Neural crest cell (in vitro differentiated cells): Measurements from ENCODE around the gene PRKAG2. TPM values are rescaled to one million over a fixed set of nuclear protein-coding genes. Genes with fewer than 3 reads are reported as not detected.
A peak's percentile ranks its signal among the peaks of the same experiment; 100 is the strongest.

ENCODE experiments used
- DNase-seq: peaks from one replicate; pipeline ENCODE4 v3.0.0; 2021; ENCODE audit warnings: low read depth, mixed read lengths, low spot score
- H3K27ac Mint-ChIP-seq: one replicate; pipeline ENCODE4 v1.8.0; 2021; ENCODE audit warnings: mild to moderate bottlenecking, mixed read lengths; ENCODE audit not compliant: unreplicated experiment
- H3K27me3 Mint-ChIP-seq: 2 replicates; pipeline ENCODE4 v1.8.0; 2021; ENCODE audit warnings: low read depth, mild to moderate bottlenecking, mixed read lengths
- H3K36me3 Mint-ChIP-seq: 2 replicates; pipeline ENCODE4 v1.8.0; 2021; ENCODE audit warnings: low read depth, mild to moderate bottlenecking, mixed read lengths
- H3K4me1 Mint-ChIP-seq: 2 replicates; pipeline ENCODE4 v1.8.0; 2021; ENCODE audit warnings: mixed read lengths
- H3K4me3 Mint-ChIP-seq: one replicate; pipeline ENCODE4 v1.8.0; 2021; ENCODE audit warnings: mild to moderate bottlenecking, mixed read lengths
- H3K9me3 Mint-ChIP-seq: 2 replicates; pipeline ENCODE4 v1.8.0; 2021; ENCODE audit warnings: mixed read lengths
- total RNA-seq: library from RNA; stranded (reverse); gene quantifications from 2 replicates; pipeline ENCODE4 v1.2.1, GENCODE V29; 2021
- TF ChIP-seq, protein P1 (sequence below): fragments of 200-600 bp; sonication (generic); conservative IDR thresholded peaks from 2 replicates; pipeline ENCODE4 v1.5.0; 2021; ENCODE audit warnings: antibody characterized with exemption, mild to moderate bottlenecking

Gene PRKAG2
- total RNA-seq, 1 donor from 2014 or later = 12.5 TPM

DNA sequence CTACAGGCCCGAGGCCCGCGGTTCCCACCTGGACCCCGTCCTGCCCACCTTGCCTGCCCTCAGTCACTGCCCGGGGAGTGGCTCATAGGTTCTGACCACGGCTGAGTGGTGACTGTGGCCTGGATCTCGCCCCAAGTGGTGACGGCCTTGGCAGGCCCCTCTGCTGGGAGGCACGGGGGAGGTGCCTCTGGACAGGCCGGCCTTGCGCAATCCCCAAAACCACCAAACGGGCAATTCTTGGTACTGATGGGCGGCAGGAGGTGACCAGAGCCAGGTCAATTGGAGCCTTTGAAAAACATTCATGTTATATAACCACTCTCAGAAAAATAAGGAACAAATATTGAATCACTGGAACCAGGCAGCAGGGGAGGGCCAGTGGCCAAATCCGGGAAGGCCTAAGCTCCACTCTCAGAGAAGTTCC lies 83.4 kb downstream of the PRKAG2 start:
- Mint-ChIP-seq H3K4me3 (no peak overlapping the region), H3K36me3 (no peaks in the 10 kb centered on the region), H3K27me3 (no peaks in the 10 kb centered on the region), H3K27ac (no peak overlapping the region), H3K9me3 (no peaks in the 10 kb centered on the region), H3K4me1 (peaks cover 28% of the 10 kb centered on the region)
- TF ChIP-seq, protein P1, sequence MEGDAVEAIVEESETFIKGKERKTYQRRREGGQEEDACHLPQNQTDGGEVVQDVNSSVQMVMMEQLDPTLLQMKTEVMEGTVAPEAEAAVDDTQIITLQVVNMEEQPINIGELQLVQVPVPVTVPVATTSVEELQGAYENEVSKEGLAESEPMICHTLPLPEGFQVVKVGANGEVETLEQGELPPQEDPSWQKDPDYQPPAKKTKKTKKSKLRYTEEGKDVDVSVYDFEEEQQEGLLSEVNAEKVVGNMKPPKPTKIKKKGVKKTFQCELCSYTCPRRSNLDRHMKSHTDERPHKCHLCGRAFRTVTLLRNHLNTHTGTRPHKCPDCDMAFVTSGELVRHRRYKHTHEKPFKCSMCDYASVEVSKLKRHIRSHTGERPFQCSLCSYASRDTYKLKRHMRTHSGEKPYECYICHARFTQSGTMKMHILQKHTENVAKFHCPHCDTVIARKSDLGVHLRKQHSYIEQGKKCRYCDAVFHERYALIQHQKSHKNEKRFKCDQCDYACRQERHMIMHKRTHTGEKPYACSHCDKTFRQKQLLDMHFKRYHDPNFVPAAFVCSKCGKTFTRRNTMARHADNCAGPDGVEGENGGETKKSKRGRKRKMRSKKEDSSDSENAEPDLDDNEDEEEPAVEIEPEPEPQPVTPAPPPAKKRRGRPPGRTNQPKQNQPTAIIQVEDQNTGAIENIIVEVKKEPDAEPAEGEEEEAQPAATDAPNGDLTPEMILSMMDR = no peak
- no peak for DNase-seq

DNA sequence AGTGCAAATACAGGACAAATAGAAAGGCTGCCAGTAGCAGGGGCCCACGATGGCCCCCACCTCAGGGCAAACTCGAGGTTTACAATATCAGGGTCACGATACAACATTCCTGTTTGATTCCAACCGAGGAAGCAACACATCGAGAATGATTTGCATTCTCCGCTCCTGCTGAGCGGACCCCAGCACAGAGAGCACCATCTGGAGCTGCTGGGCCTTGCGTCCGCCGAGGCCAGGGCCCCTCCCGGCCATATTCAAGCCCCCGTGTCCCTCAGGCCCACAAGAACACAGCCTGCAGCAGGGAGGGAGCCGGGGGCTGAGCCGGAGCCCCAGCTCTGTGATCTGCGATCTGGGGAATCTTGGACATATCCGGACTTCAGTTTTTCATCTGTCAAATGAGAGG lies 84.3 kb downstream of the PRKAG2 start:
- no peak for DNase-seq
- Mint-ChIP-seq H3K4me1 (peaks cover 26% of the 10 kb centered on the region), H3K27ac (peak overlapping the region; percentile 76), H3K4me3 (no peak overlapping the region), H3K36me3 (no peaks in the 10 kb centered on the region), H3K9me3 (no peaks in the 10 kb centered on the region), H3K27me3 (no peaks in the 10 kb centered on the region)
- TF ChIP-seq, protein P1 = no peak

DNA sequence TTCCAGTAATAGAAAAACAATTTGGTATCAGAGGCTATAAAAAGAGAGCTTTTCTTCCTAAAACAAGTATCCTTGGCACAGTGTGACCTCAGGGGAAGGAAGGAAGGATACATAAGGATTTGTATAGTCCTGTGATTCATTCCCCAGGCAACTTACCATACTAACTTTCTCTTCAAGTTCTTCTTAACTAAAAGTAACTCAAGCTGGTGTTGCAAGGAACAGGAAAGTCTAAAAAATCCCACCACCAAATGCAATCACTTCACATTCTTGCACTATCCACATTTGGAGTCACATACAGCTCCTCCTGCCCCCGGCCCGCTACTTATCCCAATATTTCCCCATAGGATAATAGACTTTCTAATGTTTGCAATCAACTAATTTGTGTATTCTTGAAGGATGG lies 84.8 kb downstream of the PRKAG2 start:
- TF ChIP-seq, protein P1 = no peak
- no peaks in the 10 kb centered on the region for H3K9me3 Mint-ChIP-seq
- no peaks in the 10 kb centered on the region for H3K36me3 Mint-ChIP-seq
- peaks cover 23% of the 10 kb centered on the region for H3K4me1 Mint-ChIP-seq
- no peaks in the 10 kb centered on the region for H3K27me3 Mint-ChIP-seq
- H3K4me3 Mint-ChIP-seq = no peak overlapping the region
- H3K27ac Mint-ChIP-seq = no peak overlapping the region
- DNase-seq = no peak

DNA sequence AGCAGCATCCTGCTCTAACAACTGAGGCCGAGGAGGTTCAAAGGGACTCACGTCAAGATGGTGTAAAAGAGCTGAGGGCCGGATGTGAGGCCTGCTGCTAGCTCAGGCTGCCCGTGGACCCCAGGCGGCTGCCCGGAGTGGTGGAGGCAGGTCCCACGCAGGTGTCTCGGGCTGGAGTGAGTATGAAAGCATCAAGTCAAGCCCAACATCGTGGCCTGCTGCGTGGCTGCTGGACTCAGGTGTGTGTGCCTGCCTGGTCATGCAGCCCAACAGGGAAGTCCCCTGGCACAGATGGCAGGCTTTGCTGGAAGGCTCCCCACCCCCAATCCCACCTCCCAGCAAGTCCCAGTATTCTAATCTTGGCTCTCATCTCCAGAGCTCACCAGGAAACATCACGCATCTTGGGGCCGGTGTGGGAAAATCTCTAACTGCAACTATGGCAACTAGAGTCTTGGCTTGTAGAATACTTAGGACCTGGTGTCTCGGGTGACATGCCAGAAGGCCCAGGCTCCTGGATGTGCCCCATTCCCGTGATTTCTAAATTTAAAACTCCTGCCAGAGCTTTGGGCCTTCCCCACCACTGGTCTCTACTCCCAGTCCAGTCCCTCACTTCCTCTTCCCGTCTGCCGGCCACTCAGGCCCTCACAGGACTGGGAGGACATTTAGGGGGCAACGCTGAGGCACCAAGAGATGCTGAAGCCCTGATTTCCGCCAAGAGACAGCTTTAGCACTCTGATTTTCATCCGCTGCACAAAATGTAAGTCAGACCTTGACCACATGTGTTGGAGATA lies 85.9 kb downstream of the PRKAG2 start:
- Mint-ChIP-seq H3K4me3 (no peak overlapping the region), H3K27me3 (no peaks in the 10 kb centered on the region), H3K27ac (no peak overlapping the region), H3K36me3 (no peaks in the 10 kb centered on the region), H3K4me1 (peaks cover 23% of the 10 kb centered on the region), H3K9me3 (no peaks in the 10 kb centered on the region)
- no peak for DNase-seq
- TF ChIP-seq, protein P1 = no peak

DNA sequence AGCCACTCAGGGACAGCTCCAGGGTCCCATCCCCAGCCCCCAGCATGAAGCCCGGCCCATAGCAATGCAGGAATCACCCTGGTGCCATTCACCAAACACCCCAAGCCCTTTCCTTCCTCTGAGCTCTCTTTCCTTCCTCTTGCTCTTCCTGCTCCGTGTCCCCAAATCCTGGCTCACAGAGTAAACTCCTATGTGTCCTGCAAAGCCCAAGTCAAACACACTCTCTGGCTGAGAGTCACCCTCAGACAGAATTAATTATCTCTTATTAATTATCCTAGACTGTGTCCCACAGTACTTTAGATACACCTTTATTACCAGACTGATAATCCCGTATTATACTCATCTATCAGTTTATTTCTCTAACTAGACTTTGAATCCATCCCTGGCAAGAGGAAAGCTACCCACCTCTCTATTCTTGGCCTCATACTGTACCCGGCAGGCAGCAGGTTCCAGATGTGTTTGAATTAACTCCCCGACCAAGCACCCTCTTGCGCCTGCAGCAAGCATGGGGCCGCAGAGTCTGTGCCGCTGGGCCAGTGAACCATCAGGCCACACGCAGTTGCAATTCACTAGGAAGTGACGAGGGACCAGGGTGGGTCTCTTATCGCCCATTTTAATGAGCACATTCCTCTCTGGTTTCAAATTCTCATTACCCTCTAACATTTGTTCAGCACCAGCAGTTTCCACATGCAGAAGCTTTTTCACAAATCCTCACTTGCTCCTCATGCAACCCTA lies 86.7 kb downstream of the PRKAG2 start:
- Mint-ChIP-seq H3K9me3 (no peaks in the 10 kb centered on the region), H3K27ac (no peak overlapping the region), H3K4me1 (peaks cover 23% of the 10 kb centered on the region), H3K4me3 (no peak overlapping the region), H3K27me3 (no peaks in the 10 kb centered on the region), H3K36me3 (no peaks in the 10 kb centered on the region)
- no peak for DNase-seq
- TF ChIP-seq, protein P1 = no peak
